ENCODE results near the gene KANSL1.

GRCh38 chr17:46129302-46129701 lies 63.9 kb downstream of the KANSL1 start:
- no peak for TF ChIP-seq POLR2AphosphoS5 (IDR thresholded peaks at IDR 0.05)
- no peak for TF ChIP-seq POLR2A (IDR thresholded peaks at IDR 0.05)
